ENCODE results near the gene CPA4.
"Not testable (repeated sequence)": the region's sequence is repeated elsewhere in the genome, so short reads cannot be mapped to it uniquely, and the experiment has no call there.

Gene CPA4

DNA sequence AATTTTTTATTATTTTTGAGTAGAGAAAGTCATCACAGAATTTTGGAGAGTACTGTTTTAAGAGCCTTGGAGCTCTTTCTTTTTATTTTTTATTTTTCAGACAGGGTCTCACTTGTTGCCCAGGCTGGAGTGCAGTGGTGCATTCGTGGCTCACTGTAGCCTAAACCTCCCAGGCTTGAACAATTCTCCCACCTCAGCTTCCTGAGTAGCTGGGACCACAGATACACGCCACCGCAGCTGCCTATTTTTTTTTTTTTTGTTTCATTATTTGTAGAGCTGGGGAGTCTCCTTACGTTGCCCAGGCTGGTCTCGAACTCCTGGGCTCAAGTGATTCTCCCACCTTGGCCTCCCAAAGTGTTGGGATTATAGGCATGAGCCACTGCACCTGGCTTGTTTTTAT lies 10.6 kb downstream of the CPA4 start:
- DNase-seq: no peak

DNA sequence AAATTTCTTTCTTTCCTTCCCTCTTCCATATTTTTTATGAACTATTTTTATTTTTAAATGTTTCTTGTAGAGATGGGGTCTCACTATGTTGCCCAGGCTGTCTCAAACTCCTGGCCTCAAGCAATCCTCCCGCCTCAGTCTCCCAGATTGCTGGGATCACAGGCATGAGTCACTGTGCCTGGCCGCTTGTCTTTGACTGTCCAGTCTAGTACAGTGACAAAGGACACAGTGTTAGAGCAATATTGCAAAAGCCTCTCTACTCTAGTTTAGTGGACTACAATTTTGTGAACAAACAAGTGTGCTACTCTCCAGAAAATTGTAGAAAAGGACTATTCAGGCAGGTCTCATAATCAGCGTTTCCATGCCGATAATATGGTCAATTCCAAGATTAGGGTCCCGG lies 11.0 kb downstream of the CPA4 start:
- no peak for DNase-seq

DNA sequence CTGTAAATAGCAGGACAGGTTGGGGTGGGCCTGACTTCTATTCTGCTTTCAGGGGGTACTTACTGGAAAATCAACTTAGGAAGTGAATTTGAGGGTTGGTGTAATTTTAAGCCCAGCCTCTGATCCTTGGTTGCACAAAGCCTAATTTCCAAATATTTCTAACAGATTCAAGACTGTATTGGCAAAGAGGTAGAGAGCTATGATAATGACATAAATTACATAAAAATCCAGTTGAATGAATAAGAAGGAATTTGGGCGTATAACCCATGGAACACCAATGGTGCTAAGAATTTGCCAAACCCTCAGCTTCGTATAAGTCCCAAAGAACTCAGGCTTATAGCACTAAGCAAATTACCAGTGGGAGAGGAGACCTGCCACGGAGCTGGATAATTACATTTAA lies 11.9 kb downstream of the CPA4 start:
- no peak for DNase-seq

- DNase-seq: no peak
These were observed 12.6 kb downstream of the CPA4 start for GRCh38 chr7:130305433-130306042.

GRCh38 chr7:130309986-130310385 lies 17.0 kb downstream of the CPA4 start:
- DNase-seq: no peak

DNA sequence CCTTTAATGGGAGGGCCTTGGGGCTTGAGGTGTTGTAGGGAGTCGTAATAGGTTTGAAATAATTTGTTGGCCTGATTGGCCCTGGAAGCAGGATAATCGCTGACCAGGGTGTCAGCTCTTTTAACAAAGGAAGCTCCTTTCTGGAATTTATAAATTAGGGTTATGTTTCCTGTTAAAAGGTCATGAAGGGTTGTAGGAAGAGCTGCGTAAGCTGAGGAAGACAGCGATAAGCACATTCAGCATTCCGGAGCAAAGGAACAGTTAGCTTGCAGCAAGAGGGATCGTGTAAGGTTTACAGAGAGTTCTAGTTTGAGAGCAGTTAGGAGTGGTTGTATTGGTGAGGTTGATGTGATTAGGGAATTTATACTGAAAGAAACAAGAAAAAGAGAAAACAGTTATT lies 21.3 kb downstream of the CPA4 start:
- DNase-seq: no peak

DNA sequence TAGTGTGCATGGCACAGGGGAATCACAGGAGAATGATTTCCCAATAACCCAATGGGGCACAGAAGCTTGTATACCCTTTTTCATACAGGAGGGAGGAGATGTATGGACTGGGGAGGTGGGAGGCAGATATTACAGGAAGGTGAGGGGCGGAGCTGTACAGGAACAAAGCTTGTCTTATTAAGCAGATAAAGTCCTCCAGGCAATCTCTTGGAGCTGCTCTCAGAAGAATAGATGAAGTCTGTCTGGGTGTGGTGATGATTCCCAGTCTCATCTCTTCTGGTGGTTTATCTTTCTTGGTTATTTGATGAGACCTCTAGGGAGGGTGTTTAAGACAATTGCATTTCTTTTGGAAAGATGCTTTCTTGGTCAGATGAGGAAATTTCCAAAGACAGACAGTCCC lies 26.6 kb downstream of the CPA4 start:
- DNase-seq: no peak

GRCh38 chr7:130321542-130322229 lies 28.7 kb downstream of the CPA4 start:
- DNase-seq: not testable (repeated sequence)

DNA sequence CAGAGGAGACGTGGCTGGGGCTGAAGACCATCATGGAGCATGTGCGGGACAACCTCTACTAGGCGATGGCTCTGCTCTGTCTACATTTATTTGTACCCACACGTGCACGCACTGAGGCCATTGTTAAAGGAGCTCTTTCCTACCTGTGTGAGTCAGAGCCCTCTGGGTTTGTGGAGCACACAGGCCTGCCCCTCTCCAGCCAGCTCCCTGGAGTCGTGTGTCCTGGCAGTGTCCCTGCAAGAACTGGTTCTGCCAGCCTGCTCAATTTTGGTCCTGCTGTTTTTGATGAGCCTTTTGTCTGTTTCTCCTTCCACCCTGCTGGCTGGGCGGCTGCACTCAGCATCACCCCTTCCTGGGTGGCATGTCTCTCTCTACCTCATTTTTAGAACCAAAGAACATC lies 29.7 kb downstream of the CPA4 start:
- DNase-seq: no peak

DNA sequence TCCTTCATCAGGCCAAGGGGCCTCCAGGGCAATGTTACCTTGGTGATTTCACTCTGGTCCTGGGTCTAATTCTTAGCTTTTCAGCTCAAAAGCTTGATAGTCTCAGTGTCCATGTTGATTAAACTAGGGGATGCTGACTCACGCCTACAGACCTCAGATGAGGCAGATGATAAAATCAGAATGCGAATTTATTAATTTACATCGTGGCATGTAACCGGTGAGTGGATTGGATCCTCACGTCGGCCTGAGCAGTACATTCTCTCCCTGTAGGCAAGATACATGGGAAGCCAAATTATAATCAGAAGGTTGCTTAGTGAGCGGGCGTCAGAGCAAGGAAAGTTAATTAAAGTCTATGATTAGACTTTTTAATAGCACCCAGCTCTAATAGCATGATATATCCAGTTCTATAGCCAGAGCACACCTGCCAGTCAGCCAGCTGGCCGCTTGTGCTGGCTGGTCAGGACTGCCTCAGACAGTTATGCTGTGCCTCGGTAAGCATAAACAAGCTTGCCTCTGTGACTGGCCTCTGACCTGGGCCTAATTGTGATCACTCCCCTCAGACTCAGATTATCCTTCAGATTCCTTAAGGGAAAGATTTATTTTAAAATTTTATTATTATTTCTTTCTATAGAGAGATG lies 31.5 kb downstream of the CPA4 start:
- DNase-seq: no peak

DNA sequence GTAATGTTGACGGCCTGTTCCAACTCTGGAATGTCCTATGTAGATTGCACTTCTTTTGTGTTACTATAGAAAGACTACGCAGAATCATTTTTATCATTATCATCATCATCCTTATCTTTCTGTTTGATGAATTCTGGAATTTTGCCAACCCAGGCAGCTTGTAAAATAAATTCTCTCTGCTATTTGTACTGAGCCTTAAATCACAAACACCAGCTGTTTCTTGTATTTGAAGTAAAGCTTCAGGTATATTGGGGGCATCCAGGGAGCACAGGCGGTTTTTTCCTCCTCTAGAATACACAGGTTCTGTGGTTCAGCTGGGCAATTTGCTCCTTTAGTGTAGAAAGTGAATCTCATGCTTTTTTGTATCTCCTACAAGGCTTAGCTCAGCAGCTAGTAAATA lies 36.7 kb downstream of the CPA4 start:
- DNase-seq: no peak

- no peak for DNase-seq
These were observed 39.5 kb downstream of the CPA4 start for GRCh38 chr7:130332259-130333053.

GRCh38 chr7:130333832-130334231 lies 40.9 kb downstream of the CPA4 start:
- no peak for DNase-seq

- no peak for DNase-seq
These were observed 41.3 kb downstream of the CPA4 start for GRCh38 chr7:130334274-130334673.

- no peak for DNase-seq
These were observed 44.5 kb downstream of the CPA4 start for GRCh38 chr7:130337410-130337971.

DNA sequence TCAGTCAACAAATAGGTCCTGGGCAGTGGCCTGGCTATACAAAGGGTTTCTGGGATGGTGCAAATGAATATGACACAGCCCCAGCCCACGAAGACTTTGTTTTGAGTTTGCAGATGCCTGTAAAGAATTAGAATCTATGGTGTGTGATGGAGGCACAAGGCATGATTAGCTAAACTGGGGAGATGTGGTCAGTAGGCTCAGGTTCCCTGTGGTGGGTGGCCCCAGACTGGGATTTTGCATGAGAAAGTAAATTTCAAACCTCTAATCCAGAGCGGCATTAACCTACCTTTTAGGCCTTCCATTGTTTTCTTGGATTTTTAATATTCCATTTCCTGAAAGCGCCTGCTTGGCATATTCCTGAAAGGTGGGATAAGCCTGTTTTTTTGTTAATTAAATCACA lies 45.3 kb downstream of the CPA4 start:
- DNase-seq: no peak

- DNase-seq: no peak
These were observed 48.9 kb downstream of the CPA4 start for GRCh38 chr7:130341882-130342281.

DNA sequence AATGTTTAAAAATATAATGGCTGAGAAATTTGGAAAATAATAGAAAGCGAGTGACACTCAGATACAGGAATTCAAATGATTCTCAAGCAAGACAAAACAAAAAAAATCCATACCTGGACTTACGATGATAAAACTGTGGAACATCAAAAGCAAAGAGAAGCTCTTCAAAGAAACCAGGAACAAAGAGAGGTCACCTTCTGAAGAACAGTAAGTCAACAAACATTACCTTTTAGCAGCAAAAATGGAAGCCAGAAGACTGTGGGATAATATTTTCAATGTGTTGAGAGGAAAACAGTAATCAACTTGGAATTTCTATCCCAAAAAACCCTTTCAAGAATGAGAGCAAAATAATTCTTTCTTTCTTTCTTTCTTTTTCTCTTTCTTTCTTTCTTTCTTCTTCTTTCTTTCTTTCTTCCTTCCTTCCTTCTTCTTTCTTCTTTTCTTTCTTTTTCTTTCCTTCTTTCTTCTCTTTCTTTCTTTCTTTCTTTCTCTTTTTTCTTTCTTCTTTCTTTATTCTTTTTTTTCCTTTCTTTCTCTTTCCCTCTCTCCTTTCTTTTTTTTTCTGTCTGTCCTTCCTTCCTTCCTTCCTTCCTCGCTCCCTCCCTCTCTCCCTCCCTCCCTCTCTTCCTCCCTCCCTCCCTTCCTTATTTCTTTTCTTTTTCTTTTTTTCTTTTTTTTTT lies 49.9 kb downstream of the CPA4 start:
- no peak for DNase-seq

- DNase-seq: no peak
These were observed 51.4 kb downstream of the CPA4 start, which contains the start of gene CPA5 for GRCh38 chr7:130344271-130344866. CPA5 (plus strand) TSS chr7:130344816; CDS start chr7:130346486, 1,670 bp downstream.

DNA sequence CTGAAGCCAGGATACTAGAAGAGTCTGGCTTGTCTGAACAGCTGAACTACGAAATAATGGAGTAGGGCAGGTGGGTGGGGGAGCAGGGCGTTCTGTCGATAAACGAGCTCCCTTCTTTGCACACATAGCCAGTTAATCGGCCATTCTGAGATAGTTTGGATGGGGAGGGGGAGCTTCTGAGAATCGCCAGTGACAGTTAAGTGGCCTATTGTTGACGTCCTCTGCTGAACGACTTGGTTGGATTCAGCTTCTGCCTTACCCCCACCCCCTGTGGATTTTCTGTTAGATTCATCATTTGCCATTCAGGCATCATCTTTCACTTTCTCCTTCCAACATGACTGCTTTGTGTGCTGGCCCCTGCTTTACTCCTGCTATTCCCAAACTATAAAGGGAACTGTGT lies 52.2 kb downstream of the CPA4 start:
- no peak for DNase-seq

DNA sequence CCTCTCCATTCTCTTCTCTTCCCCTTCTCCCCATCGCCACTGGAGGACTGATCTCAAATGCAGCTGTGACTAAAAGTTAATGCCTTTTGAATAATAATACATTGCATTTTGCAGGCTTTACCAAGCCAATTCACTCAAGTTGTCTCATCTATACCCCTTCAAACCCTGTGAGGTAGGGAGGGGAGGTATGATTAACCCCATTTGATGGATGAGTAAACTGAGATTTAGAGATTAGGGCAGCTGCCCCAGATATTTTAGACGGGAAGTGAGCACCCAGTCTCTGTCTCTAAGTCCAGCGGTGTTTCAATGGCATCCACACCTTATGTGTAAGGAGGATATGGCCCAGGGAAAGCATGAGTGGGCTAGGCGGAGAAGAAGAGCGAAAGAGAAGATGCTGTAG lies 52.8 kb downstream of the CPA4 start:
- no peak for DNase-seq
